HG03575 (cell line): ENCODE results near the gene ZKSCAN1.
"Not testable (repeated sequence)": the region's sequence is repeated elsewhere in the genome, so short reads cannot be mapped to it uniquely, and the experiment has no call there.

Source experiments
- ATAC-seq: cut with Tn5 transposase; IDR thresholded peaks from one replicate; pipeline ENCODE4 v1.9.1; 2021; ENCODE audit not compliant: unreplicated experiment, insufficient number of reproducible peaks, low FRiP score; ENCODE audit errors: extremely low read depth

Gene ZKSCAN1

DNA sequence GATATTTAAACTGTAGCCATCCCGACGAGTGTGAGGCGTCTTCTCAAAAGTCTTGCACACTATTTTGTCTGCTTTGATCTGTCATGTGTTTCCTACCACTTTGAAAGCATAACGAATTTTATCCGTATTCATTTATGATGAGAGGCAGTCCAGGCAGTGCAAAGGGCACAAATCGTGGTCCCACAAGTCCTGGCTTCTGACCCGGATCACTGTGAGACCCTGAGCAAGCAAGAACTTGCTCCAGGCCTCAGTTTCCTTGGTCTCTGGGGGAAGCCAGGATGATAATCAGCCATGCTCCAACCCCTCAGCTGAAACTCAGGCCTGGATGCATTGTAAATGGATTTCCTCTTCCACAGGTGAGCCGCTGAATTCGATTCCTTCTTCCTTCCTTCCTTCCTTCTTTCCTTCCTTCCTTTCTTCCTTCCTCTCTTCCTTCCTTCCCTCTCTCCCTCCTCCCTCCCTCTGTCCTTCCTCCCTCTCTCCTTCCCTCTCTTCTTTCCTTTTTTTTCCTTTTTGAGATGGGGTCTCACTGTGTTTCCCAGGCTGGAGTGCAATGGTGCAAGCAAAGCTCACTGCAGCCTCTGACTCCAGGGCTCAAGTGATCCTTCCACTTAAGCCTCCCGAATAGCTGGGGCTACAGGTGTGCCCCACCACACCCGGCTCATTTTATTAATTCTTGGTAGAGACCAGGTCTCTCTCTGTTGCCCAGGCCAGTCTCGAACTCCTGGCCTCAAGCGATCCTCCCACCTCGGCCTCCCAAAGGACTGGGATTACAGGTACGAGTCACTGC lies 18.4 kb upstream of the ZKSCAN1 start:
- no peak for ATAC-seq

DNA sequence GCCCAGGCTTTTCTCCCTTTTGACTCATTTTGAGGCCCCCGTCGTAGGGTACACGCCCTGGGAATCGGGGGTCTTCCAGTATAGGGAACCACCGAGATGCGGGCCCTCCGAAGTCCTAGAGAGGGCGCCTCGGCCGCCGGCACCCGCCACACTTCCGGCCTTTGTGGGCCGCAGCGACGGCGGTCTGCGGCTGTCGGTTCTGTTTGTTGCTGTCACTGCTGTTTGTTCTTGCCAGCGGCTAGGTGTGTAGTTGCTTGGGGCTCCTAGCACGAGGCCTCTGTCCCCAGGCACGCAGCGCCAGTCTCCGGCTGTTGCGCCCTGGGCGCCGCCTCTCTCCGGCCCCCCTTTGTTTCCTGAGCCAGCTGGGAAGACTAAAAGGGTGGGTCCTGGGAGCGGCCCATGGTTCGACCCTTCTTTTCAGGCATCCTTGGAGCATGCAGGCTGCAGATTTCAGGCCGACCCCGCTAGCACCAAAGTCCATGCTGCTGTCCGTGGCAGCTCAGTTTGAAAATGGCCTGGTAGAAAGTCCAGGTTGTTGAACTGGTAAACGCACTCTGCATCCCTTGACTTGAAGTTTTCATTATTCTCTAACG lies 17.8 kb upstream of the ZKSCAN1 start:
- no peak for ATAC-seq

DNA sequence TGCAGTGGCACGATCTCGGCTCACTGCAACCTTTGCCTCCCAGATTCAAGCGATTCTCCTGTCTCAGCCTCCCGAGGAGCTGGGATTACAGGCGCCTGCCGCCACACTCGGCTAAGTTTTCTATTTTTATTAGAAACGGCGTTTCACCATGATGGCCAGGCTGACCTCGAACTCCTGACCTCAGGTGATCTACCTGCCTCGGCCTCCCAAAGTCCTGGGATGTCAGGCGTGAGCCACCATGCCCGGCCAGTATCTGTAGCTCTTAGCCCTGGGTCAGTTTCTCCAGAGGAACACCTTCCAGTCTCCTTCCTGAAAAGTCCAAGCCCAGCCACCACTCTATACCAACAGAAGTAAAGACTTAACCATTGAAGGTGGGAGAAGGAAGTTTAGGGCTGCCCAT lies 15.2 kb upstream of the ZKSCAN1 start:
- no peak for ATAC-seq

DNA sequence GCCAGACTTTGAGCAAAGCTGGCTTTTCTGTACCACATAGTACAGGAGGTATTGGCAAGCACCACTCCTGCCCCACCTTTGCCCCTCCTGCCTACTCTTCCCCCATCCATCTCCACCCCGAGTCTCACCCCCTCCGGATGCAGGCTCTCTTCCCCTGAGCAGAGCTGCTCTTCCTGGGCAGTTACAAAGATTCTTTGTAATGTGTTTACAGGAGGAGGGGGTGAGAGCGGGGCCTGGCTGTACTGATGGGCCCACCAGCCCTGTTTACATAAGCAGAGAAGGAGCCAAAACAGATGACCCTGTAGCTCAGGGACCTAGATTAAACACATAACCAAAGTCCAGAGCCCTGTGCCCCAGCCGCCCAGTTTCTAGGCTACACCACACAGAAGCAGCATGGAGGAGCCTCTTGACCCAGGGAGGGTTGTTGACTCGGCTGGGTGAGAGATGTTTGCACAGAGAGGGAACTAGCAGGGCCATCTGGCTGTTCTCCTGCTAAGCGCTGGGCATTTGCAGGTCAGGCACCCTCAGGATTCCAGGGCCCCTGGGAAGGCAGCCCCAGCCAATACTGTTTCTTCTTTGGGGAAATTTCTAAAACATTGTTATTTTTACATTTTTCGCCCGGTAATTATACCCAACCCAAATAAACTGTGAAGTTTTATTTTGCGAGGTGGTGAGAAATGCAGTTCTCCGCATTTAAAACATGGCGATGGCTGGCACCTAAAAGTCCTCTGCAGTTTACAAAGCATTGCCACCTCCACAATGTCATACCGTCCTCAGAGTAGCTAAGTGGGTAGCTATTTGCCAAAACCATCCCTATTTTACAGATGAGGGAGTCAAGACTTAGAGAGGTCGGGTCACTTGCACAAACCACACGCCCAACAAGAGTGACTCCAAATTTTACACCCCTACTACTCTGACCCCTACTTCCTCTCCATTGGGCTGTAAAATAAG lies 11.4 kb upstream of the ZKSCAN1 start:
- no peak for ATAC-seq

DNA sequence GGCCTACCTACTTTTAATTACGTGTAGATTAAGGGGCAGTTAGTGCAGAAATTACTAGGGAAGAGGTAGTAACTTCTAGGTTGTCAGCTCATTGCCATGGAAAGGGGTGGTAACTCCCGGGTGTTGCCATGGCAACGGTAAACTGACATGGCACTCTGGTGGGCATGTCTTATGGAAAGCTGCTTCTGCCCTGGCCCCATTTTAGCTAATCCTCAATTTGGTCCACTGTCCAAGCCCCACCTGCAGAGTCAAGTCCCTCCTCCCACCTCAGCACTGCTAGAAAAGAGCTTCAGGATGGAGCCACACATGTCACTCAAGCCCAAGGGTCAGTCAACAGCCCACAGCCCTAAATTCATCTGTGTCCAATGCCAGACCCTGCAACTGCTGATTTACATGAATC lies 7.5 kb upstream of the ZKSCAN1 start:
- no peak for ATAC-seq

DNA sequence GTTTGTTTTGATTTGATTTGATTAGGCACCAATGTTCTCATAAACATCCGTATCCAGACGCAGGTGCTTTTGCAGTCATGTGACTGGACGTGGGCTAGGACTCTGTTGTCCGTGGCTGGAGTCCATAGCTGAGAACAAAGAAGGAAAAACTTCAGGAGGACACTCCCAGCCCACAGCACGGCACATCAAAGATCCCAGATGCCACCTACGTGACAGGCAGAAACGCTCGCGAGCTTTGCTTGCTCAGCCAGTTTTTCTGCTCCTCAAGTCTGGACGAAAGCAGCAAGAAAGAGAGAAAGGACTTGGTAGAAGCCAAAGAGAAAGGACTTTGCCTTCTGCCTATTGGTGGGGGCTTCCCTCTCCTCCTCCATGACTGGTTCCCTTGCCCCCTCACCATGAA lies 6.9 kb upstream of the ZKSCAN1 start:
- no peak for ATAC-seq

DNA sequence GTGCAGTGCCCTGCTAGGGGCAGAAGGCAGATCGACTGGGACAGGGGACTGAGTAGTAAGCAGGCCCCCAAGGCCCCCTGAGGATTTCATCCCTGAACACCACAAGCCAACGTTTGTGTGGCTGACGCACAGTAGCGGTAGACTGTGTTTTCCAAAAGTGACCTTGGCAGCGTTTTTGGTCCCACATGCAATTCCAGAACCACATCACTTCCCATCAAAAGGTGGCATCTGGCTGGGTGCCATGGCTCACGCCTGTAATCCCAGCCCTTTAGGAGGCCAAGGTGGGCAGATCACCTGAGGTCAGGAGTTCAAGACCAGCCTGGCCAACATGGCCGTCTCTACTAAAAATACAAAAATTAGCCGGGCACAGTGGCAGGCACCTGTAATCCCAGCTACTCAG lies 5.4 kb upstream of the ZKSCAN1 start:
- ATAC-seq = not testable (repeated sequence)

DNA sequence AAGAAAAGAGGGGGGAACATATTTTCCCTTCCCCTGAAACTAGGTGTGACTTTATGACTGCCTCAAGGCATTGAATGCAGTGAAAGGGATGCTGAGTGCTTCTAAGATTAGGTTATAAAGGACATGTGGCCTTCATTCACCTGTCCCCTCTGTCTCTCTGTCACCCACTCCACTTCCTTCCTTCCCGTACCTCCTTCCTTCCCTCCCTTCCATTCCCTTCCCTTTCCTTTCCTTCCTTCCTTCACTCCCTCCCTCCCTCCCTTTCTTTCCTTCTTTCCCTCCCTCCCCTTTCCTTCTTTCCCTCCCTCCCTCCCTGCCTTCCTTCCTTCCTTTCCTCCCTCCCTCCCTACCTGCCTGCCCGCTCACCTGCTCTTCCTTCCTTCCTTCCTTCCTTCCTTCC lies 4.5 kb upstream of the ZKSCAN1 start:
- no peak for ATAC-seq

DNA sequence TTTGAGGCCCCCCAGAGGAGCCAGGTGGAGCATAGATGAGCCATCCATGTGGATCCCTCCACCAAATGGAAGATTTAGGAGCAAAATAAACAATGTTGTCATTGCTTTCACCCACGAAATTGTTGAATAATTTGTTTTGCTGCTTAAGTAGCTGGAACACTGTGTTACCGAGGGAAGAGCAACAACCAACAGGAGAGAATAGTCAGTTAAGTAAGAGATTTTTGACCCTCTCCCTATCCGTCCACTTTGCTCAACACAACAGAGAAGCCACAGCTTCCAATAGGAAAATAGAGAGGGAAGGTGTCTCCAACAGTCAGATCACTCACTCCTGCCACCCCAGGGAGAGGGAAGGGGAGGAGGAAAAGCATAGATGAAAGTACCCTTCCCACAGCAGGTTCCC lies 3.9 kb upstream of the ZKSCAN1 start:
- ATAC-seq = no peak

DNA sequence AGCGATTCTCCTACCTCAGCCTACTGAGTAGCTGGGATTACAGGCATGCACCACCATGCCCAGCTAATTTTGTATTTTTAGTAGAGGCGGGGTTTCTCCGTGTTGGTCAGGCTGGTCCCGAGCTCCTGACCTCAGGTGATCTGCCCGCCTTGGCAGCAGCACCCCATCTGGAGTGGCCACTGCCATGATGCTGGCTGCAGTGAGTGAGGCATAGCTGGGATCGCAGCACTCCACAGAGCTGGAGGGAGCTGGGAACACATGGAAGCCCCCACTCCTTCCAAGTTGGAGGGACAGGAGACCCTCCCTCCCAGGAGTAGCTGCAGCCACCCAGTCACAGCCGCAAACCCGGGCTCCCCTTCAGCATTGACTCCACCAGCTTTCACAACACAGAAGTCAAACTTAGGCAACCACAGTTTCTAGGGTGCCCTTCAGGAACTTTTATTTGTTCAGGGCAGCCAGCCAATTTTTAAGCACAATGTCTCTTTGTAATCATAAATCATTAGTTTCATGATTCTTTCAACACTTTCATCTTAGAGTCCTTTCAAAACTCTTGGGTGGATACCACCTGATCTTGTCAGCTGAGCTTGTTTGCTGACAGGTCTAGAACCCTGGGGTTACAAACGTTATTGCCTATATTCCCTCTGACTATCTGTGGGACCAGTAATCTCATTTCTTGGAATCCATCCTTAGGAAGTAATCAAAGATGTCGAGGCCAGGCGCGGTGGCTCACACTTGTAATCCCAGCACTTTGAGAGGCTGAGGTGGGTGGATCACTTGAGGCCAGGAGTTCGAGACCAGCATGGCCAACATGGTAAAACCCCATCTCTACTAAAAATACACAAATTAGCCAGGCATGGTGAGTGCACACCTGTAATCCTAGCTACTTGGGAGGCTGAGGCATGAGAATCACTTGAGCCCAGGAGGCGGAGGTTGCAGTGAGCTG lies 2.7 kb upstream of the ZKSCAN1 start:
- ATAC-seq = not testable (repeated sequence)

DNA sequence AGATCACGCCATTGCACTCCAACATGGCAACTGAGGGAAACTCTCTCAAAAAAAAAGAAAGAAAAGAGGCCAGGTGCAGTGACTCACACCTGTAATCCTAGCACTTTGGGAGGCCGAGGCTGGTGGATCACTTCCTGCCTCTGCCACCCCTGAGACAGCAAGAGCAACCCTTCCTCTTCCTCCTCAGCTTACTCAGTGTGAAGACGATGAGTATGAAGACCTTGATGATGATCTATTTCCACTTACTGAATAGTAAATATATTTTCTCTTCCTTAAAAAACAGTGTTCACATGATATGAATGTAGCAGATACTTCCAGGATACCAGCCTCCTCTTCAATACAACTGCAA lies 2.1 kb upstream of the ZKSCAN1 start:
- no peak for ATAC-seq

DNA sequence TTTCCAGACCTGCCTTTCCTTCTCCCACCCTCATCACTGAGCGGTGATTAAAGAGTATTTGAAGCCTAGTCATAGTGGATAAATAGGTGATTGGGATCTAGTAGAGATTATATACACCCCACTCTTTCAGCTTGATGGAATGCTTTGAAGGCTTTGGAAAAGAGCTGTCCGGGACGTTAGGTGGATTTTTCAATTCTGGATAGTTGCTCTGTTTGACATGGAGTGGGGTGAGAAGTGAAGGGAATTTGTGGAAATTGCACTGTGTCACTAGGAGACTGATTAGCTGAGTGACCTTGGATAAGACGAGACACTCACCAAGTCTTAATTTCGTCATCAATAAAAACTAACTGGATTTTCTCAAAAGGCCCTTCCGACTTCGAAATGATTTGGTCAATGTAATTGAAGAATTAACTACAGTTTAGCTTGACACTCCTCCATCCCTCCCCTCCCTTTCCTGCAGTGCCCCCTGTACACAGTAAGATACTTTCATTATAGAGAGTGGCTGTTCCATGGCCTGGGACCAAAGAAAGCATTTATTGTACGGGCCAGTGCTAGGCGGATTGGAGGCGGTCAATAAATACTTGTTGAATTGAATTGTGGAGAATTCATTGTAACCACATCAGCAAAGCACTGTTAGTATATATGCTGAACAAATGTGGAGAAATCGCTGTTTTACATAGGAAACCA lies 962 bp downstream of the ZKSCAN1 start:
- no peak for ATAC-seq

DNA sequence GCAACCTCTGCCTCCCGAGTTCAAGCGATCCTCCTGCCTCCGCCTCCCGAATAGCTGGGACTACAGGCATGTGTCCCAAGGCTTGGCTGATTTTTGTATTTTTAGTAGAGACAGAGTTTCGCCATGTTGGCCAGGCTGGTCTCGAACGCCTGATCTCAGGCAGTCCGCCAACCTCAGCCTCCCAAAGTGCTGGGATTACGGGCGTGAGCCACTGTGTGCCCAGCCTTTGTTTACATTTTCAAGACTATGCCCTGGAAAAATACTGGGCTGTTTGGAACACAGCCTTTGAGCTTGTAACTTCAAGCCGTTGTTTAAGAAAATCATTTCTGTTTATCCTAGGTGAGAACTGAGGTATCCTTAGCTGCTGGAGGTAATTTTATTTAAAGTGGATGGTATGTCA lies 1.9 kb downstream of the ZKSCAN1 start:
- no peak for ATAC-seq

DNA sequence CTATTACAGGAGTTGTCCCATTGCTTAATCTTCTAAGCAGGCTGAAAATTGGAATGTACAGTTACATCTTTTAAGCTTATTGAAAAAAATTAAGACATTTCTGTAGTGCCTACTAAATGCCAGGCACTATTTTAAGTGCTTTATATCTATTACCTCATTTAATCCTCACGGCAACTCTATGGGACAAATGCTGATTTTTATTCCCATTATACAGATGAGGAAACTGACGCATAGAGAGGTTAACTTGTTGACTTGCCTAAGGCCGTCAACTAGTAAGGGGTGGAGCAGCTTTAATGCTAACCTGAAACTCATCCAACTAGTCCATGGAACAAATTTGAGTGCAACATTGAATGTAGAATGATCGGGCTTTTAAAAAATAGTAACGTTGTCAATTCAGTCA lies 2.5 kb downstream of the ZKSCAN1 start:
- ATAC-seq = no peak

DNA sequence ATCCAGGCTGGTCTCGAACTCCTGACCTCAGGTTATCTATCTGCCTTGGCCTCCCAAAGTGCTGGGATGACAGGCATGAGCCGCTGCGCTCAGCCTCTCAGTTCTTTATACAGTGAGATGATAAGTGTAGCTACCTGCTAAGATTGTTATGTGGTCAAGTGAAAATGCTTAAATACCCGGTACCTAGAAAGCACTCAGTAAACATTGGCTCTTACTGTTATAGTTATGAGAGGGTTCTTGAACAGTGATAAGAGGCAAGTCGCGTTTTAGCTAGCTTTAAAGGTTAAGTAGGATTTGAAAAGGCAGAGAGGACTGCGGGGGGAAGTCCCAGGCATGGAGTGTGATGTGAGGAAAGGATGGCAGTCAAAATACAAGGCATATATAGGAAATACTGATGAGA lies 4.5 kb downstream of the ZKSCAN1 start:
- ATAC-seq = no peak

DNA sequence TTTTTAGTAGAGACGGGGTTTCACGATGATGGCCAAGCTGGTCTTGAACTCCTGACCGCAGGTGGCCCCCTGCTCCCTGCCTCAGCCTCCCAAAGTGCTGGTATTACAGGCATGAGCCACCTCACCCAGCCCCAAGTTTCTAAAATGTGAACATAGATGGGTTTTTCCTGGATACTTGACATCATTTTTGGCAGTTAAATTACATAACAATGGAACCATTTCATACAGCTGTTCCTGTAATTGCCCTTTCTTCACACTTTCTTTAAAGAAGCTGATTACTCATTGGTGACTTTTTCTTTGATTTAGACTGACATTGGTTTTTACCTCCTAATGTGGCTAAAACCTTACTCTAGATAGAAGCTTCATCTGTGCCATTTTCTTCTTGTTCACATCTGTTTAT lies 5.9 kb downstream of the ZKSCAN1 start:
- no peak for ATAC-seq

DNA sequence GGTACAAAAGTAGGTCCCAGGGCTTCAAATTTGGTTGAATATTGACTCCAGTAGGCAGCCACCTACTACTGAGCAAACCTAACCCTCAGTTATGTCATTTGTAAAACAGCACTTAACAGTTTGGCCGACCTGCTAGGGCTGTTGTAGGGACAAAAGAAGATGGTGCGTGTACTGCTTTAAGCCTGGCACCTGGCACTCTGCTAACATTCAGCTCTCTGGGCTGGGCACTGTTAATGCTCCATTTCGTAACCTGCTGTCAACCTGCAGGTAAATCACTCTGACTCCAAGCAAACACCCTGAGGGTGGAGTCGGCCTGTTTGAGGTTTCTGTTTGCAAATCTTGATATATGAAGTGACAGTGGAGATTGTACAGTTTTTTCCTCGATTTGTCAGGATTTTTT lies 7.2 kb downstream of the ZKSCAN1 start:
- ATAC-seq = no peak

DNA sequence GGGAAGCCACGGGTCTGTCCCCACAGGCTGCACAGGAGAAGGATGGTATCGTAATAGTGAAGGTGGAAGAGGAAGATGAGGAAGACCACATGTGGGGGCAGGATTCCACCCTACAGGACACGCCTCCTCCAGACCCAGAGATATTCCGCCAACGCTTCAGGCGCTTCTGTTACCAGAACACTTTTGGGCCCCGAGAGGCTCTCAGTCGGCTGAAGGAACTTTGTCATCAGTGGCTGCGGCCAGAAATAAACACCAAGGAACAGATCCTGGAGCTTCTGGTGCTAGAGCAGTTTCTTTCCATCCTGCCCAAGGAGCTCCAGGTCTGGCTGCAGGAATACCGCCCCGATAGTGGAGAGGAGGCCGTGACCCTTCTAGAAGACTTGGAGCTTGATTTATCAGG lies 8.1 kb downstream of the ZKSCAN1 start:
- no peak for ATAC-seq
